Testis (tissue), 2 donors: ENCODE data around the gene LZTS2.

ENCODE experiments used
- POLR2A ChIP-seq: fragments of 450-650 bp; IDR thresholded peaks from one replicate; pipeline ENCODE4 v1.6.1; 2017; ENCODE audit warnings: antibody characterized with exemption, mild to moderate bottlenecking, moderate library complexity
- TF ChIP-seq, protein P1 (sequence below), 3 experiments: fragments of 450-650 bp in 2 of 3; fragments of 200-600 bp in 1 of 3; sonication (generic) in 1 of 3; IDR thresholded peaks; one replicate each; pipeline ENCODE4 v1.5.1; 2016 to 2019; ENCODE audit warnings: antibody characterized with exemption in 3 of 3, mild to moderate bottlenecking in 2 of 3, moderate library complexity in 1 of 3

DNA sequence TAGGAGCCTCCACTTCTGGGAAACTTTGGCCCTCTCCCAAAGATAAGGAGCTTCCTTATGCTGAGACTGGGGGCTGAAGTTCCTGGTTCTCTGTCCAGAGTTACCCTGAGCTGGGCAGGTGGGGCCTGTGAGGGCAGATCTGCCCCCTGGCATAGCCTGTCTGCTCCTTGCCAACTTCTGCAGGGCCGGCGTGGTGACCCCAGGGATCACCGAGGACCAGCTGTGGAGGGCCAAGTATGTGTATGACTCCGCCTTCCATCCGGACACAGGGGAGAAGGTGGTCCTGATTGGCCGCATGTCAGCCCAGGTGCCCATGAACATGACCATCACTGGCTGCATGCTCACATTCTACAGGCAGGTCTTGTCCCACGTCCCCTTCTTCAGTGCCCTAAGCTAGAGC, 35.7 kb downstream of the LZTS2 start:
- TF ChIP-seq, protein P1, sequence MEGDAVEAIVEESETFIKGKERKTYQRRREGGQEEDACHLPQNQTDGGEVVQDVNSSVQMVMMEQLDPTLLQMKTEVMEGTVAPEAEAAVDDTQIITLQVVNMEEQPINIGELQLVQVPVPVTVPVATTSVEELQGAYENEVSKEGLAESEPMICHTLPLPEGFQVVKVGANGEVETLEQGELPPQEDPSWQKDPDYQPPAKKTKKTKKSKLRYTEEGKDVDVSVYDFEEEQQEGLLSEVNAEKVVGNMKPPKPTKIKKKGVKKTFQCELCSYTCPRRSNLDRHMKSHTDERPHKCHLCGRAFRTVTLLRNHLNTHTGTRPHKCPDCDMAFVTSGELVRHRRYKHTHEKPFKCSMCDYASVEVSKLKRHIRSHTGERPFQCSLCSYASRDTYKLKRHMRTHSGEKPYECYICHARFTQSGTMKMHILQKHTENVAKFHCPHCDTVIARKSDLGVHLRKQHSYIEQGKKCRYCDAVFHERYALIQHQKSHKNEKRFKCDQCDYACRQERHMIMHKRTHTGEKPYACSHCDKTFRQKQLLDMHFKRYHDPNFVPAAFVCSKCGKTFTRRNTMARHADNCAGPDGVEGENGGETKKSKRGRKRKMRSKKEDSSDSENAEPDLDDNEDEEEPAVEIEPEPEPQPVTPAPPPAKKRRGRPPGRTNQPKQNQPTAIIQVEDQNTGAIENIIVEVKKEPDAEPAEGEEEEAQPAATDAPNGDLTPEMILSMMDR (IDR thresholded peaks at IDR 0.05) = no peak
- no peak for TF ChIP-seq POLR2A
